Loucy (cell line): Measurements from ENCODE around the gene CCDC89.

Experiments
- H2AFZ ChIP-seq: fragments of 200-600 bp; sonication (generic); 2 replicates; pipeline ENCODE4 v1.6.0; 2016; ENCODE audit warnings: antibody characterized with exemption, mild to moderate bottlenecking, low read length, moderate library complexity
- H3F3A ChIP-seq: fragments of 200-600 bp; 2 replicates; pipeline ENCODE4 v1.6.0; 2016; ENCODE audit warnings: antibody characterized with exemption, low read depth, mild to moderate bottlenecking
- H3K27me3 ChIP-seq: fragments of 200-600 bp; sonication (generic); 2 replicates; pipeline ENCODE4 v1.6.1; 2014; ENCODE audit warnings: low read length, mild to moderate bottlenecking; ENCODE audit not compliant: insufficient read depth, poor library complexity, severe bottlenecking
- H3K36me3 ChIP-seq: fragments of 200-600 bp; sonication (generic); 2 replicates; pipeline ENCODE4 v1.6.1; 2016; ENCODE audit warnings: low read length; ENCODE audit not compliant: insufficient read depth
- H3K4me1 ChIP-seq: fragments of 200-600 bp; sonication (generic); 2 replicates; pipeline ENCODE4 v1.5.1; 2014; ENCODE audit warnings: low read length, mild to moderate bottlenecking; ENCODE audit not compliant: insufficient read depth, poor library complexity, severe bottlenecking
- H3K4me2 ChIP-seq: fragments of 200-600 bp; sonication (generic); 2 replicates; pipeline ENCODE4 v1.6.0; 2014; ENCODE audit warnings: antibody characterized with exemption, low read length, low read depth, mild to moderate bottlenecking; ENCODE audit not compliant: poor library complexity, severe bottlenecking
- H3K4me3 ChIP-seq: fragments of 200-600 bp; sonication (generic); 2 replicates; pipeline ENCODE4 v1.5.1; 2014; ENCODE audit warnings: low read length, mild to moderate bottlenecking, mixed read lengths; ENCODE audit not compliant: poor library complexity, severe bottlenecking
- H3K79me2 ChIP-seq: fragments of 200-600 bp; sonication (generic); 2 replicates; pipeline ENCODE4 v1.6.1; 2014; ENCODE audit warnings: low read length; ENCODE audit not compliant: insufficient read depth
- H3K9ac ChIP-seq: fragments of 200-600 bp; sonication (generic); 2 replicates; pipeline ENCODE4 v1.6.0; 2014; ENCODE audit warnings: mild to moderate bottlenecking, low read depth, low read length, moderate library complexity; ENCODE audit not compliant: poor library complexity, severe bottlenecking
- H3K9me2 ChIP-seq: fragments of 200-600 bp; sonication (generic); replicated peaks from 2 replicates; pipeline ENCODE4 v1.6.1; 2016; ENCODE audit warnings: low read depth, low read length, mixed read lengths
- H3K9me3 ChIP-seq: fragments of 200-600 bp; sonication (generic); 2 replicates; pipeline ENCODE4 v1.6.1; 2014; ENCODE audit warnings: mild to moderate bottlenecking, antibody characterized with exemption, low read length, low read depth; ENCODE audit not compliant: insufficient read depth
- H4K20me1 ChIP-seq: fragments of 200-600 bp; sonication (generic); 2 replicates; pipeline ENCODE4 v1.6.0; 2014; ENCODE audit warnings: antibody characterized with exemption, low read length, mild to moderate bottlenecking; ENCODE audit not compliant: insufficient read depth, poor library complexity, severe bottlenecking
- CTCF ChIP-seq: fragments of 200-600 bp; sonication (generic); conservative IDR thresholded peaks from 2 replicates; pipeline ENCODE4 v1.5.1; 2014; ENCODE audit warnings: mild to moderate bottlenecking, antibody characterized with exemption, low read length
- EZH2phosphoT487 ChIP-seq: fragments of 200-600 bp; IDR thresholded peaks from 2 replicates; pipeline ENCODE4 v1.6.1; 2018; ENCODE audit warnings: antibody characterized with exemption, mild to moderate bottlenecking, moderate library complexity, borderline replicate concordance

Gene CCDC89

GRCh38 chr11:85721191-85721590 is 35.2 kb upstream of the CCDC89 start:
- no peaks in the 10 kb centered on the region for H4K20me1 ChIP-seq
- TF ChIP-seq EZH2phosphoT487 (no peak), CTCF (no peak)
- no peaks in the 10 kb centered on the region for H3K9me2 ChIP-seq
- no peaks in the 10 kb centered on the region for H3K36me3 ChIP-seq
- no peaks in the 10 kb centered on the region for H3F3A ChIP-seq
- no peaks in the 10 kb centered on the region for H3K4me1 ChIP-seq
- H3K4me3 ChIP-seq: no peak overlapping the region
- H3K9ac ChIP-seq: no peak overlapping the region
- no peak overlapping the region for H2AFZ ChIP-seq
- H3K4me2 ChIP-seq: no peak overlapping the region
- H3K9me3 ChIP-seq: no peaks in the 10 kb centered on the region
- H3K27me3 ChIP-seq: no peaks in the 10 kb centered on the region
- no peaks in the 10 kb centered on the region for H3K79me2 ChIP-seq

- Histone ChIP-seq H4K20me1 (no peaks in the 10 kb centered on the region), H3K27me3 (no peaks in the 10 kb centered on the region), H3K79me2 (no peaks in the 10 kb centered on the region), H3K4me3 (no peak overlapping the region), H2AFZ (no peak overlapping the region), H3F3A (no peaks in the 10 kb centered on the region), H3K4me2 (no peak overlapping the region), H3K9me2 (no peaks in the 10 kb centered on the region), H3K36me3 (no peaks in the 10 kb centered on the region), H3K9me3 (no peaks in the 10 kb centered on the region), H3K4me1 (no peaks in the 10 kb centered on the region), H3K9ac (no peak overlapping the region)
- TF ChIP-seq CTCF (no peak), EZH2phosphoT487 (no peak)
Measured at GRCh38 chr11:85718991-85719807, 33.2 kb upstream of the CCDC89 start.

- H3K4me2 ChIP-seq: no peak overlapping the region
- no peaks in the 10 kb centered on the region for H3K27me3 ChIP-seq
- H3K9me2 ChIP-seq: no peaks in the 10 kb centered on the region
- no peak overlapping the region for H3K4me3 ChIP-seq
- TF ChIP-seq CTCF (no peak), EZH2phosphoT487 (no peak)
- H3K79me2 ChIP-seq: no peaks in the 10 kb centered on the region
- H3K9ac ChIP-seq: no peak overlapping the region
- H3K9me3 ChIP-seq: no peaks in the 10 kb centered on the region
- H3F3A ChIP-seq: no peaks in the 10 kb centered on the region
- H2AFZ ChIP-seq: no peak overlapping the region
- no peaks in the 10 kb centered on the region for H3K36me3 ChIP-seq
- H4K20me1 ChIP-seq: no peaks in the 10 kb centered on the region
- H3K4me1 ChIP-seq: no peaks in the 10 kb centered on the region
Measured at GRCh38 chr11:85718126-85718943, 32.3 kb upstream of the CCDC89 start.
